Measurements from ENCODE around the gene TM6SF1. TPM values are rescaled to one million over a fixed set of nuclear protein-coding genes. Genes with fewer than 3 reads are reported as not detected.
"Not testable (repeated sequence)": the region's sequence is repeated elsewhere in the genome, so short reads cannot be mapped to it uniquely, and the experiment has no call there.

The TM6SF1 gene
- total RNA-seq, 1 donor from 2014 or later = not detected

DNA sequence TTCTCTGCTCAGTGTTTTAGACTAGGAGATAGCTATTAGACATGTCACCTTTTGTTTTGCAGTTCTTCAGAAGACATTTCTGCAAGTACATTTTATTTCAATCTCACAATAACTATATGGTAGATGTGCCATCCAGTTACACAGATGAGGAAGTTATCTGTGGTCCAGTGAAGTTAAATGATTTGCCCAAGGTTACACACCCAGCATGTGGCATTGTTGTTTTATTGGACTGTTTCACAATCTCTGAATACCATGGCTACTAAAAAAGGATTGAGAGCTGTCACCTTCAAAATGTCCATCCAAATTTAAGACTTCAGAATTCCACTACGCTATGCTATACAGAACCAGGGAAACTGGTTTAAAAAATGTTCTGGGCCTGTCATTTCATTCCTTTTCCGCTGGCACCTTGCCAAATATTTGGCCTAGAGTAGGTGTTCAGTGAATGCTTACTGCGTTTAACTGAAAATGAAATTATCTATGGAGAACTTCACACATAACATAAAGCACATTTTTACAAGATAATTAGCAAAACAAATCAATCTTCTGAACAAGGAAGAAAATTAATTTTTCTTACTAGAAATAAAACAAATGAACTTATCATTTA lies 20.2 kb downstream of the TM6SF1 start:
- Mint-ChIP-seq H3K4me3 (no peak overlapping the region), H3K36me3 (peaks cover 5% of the 10 kb centered on the region), H3K4me1 (no peaks in the 10 kb centered on the region), H3K27me3 (ENCODE audit: insufficient read depth, low read depth) (no peaks in the 10 kb centered on the region), H3K27ac (no peak overlapping the region), H3K9me3 (no peaks in the 10 kb centered on the region)
- no peaks in the 10 kb centered on the region for H4K20me1 ChIP-seq (ENCODE audit: low read depth)
- H3K27ac ChIP-seq = no peak overlapping the region
- no peak overlapping the region for H2AFZ ChIP-seq (replicated peaks)
- no peaks in the 10 kb centered on the region for H3K4me1 ChIP-seq
- H3K4me3 ChIP-seq = no peak overlapping the region
- H3K9me3 ChIP-seq (ENCODE audit: low read depth) = no peaks in the 10 kb centered on the region
- no peak for TF ChIP-seq EZH2 (IDR thresholded peaks at IDR 0.05)
- DNase-seq (ENCODE audit: low spot score) = no peak
- no peaks in the 10 kb centered on the region for H3F3A ChIP-seq (ENCODE audit: low read depth)
- H3K4me2 ChIP-seq = no peak overlapping the region
- no peaks in the 10 kb centered on the region for H3K36me3 ChIP-seq
- H3K27me3 ChIP-seq = no peaks in the 10 kb centered on the region
- no peaks in the 10 kb centered on the region for H3K79me2 ChIP-seq (ENCODE audit: low read depth)
- no peak overlapping the region for H3K9ac ChIP-seq

DNA sequence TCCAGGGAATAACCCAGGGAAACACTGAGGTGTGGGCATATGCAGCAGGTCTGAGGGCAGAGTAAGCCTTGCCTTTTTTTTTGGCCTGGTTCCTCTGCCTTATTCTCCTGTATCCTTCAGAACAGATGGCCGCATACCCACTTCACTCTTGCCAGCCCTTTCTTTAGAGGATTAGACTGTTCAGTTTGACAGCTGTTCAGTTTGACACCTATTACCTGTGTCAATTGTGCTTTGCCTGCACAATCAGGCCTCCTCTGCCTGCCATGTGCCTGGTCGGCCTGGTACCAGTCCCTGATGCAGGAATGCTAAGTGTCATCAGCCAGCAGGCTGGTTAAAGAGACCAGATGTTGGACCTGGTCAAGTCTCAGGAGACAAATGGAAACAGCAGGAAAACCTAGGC lies 22.3 kb downstream of the TM6SF1 start:
- H3K36me3 ChIP-seq = no peaks in the 10 kb centered on the region
- no peak overlapping the region for H3K4me3 Mint-ChIP-seq
- H3K27me3 ChIP-seq = no peaks in the 10 kb centered on the region
- H3K27ac Mint-ChIP-seq = no peak overlapping the region
- H3F3A ChIP-seq (ENCODE audit: low read depth) = no peaks in the 10 kb centered on the region
- DNase-seq (ENCODE audit: low spot score) = no peak
- H3K9ac ChIP-seq = no peak overlapping the region
- no peaks in the 10 kb centered on the region for H3K27me3 Mint-ChIP-seq (ENCODE audit: insufficient read depth, low read depth)
- no peaks in the 10 kb centered on the region for H3K4me1 Mint-ChIP-seq
- no peak overlapping the region for H2AFZ ChIP-seq (replicated peaks)
- H3K4me2 ChIP-seq = no peak overlapping the region
- TF ChIP-seq EZH2 (IDR thresholded peaks at IDR 0.05) = no peak
- TF ChIP-seq, protein P1, sequence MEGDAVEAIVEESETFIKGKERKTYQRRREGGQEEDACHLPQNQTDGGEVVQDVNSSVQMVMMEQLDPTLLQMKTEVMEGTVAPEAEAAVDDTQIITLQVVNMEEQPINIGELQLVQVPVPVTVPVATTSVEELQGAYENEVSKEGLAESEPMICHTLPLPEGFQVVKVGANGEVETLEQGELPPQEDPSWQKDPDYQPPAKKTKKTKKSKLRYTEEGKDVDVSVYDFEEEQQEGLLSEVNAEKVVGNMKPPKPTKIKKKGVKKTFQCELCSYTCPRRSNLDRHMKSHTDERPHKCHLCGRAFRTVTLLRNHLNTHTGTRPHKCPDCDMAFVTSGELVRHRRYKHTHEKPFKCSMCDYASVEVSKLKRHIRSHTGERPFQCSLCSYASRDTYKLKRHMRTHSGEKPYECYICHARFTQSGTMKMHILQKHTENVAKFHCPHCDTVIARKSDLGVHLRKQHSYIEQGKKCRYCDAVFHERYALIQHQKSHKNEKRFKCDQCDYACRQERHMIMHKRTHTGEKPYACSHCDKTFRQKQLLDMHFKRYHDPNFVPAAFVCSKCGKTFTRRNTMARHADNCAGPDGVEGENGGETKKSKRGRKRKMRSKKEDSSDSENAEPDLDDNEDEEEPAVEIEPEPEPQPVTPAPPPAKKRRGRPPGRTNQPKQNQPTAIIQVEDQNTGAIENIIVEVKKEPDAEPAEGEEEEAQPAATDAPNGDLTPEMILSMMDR (IDR thresholded peaks at IDR 0.05) = no peak
- no peak for TF ChIP-seq EZH2phosphoT487 (IDR thresholded peaks at IDR 0.05)
- H3K9me3 Mint-ChIP-seq = no peaks in the 10 kb centered on the region
- no peaks in the 10 kb centered on the region for H3K9me3 ChIP-seq (ENCODE audit: low read depth)
- H3K36me3 Mint-ChIP-seq = peaks cover 5% of the 10 kb centered on the region
- H3K4me1 ChIP-seq = no peaks in the 10 kb centered on the region
- H3K27ac ChIP-seq = no peak overlapping the region
- H3K4me3 ChIP-seq = no peak overlapping the region
- no peaks in the 10 kb centered on the region for H4K20me1 ChIP-seq (ENCODE audit: low read depth)
- H3K79me2 ChIP-seq (ENCODE audit: low read depth) = no peaks in the 10 kb centered on the region

DNA sequence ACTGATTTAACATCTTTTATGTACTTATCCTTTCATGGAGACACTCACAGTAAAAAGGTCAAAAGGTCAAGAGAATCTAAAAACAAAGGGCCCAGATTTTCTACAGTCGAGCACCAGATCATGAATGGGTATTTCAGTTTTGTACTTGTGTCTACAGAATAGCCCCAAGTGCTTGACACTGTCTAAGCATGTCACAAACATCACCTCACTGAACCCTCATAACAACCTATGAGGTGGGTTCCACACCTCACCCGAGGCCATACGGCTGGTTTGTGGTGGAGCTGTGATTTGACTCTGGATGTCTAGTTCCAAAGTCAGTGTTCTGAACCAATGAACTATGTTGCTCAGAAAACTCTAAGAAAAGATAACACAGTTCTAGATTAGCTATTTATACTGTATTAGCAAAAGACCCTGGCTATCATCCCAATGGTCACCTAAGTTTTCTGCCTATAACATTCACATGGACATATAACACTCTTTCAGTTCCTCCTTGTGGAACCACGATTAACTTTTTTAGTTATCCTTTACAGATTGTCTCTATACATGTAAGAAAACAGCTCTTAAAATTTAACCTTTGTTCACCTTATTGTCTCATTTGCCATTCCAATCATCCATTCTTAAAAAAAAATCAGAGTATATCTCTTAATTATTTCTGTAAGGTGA lies 25.5 kb downstream of the TM6SF1 start:
- Mint-ChIP-seq H3K4me1 (no peaks in the 10 kb centered on the region), H3K27ac (no peak overlapping the region), H3K27me3 (ENCODE audit: insufficient read depth, low read depth) (no peaks in the 10 kb centered on the region), H3K36me3 (peaks cover 9% of the 10 kb centered on the region), H3K9me3 (no peaks in the 10 kb centered on the region), H3K4me3 (no peak overlapping the region)
- H3K4me1 ChIP-seq = no peaks in the 10 kb centered on the region
- no peak overlapping the region for H3K4me3 ChIP-seq
- H3K27ac ChIP-seq = no peak overlapping the region
- no peaks in the 10 kb centered on the region for H3K9me3 ChIP-seq (ENCODE audit: low read depth)
- H3K9ac ChIP-seq = no peak overlapping the region
- H3K27me3 ChIP-seq = no peaks in the 10 kb centered on the region
- no peaks in the 10 kb centered on the region for H4K20me1 ChIP-seq (ENCODE audit: low read depth)
- no peaks in the 10 kb centered on the region for H3K79me2 ChIP-seq (ENCODE audit: low read depth)
- no peaks in the 10 kb centered on the region for H3F3A ChIP-seq (ENCODE audit: low read depth)
- TF ChIP-seq EZH2phosphoT487 (IDR thresholded peaks at IDR 0.05) (no peak), EZH2 (IDR thresholded peaks at IDR 0.05) (no peak)
- TF ChIP-seq, protein P1 (IDR thresholded peaks at IDR 0.05) = no peak
- H2AFZ ChIP-seq (replicated peaks) = no peak overlapping the region
- H3K36me3 ChIP-seq = peaks cover 7% of the 10 kb centered on the region
- DNase-seq (ENCODE audit: low spot score) = no peak
- no peak overlapping the region for H3K4me2 ChIP-seq

DNA sequence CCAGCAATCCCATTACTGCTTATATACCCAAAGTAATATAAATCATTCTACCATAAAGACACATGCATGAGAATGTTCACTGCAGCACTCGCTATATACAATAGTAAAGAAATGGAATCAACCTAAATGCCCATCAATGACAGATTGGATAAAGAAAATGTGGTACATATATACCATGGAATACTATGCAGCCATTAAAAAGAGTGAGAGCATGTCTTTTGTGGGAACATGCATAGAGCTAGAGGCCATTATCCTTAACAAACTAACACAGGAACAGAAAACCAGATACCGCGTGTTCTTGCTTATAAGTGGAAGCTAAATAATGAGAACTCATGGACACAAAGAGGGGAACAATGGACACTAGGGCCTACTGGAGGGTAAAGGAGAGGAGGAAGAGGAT lies 34.7 kb downstream of the TM6SF1 start:
- H3K36me3 Mint-ChIP-seq = peaks cover 44% of the 10 kb centered on the region

More for the DNA sequence above, 34.7 kb downstream of the TM6SF1 start:
- DNase-seq (ENCODE audit: low spot score); H3F3A ChIP-seq (ENCODE audit: low read depth); H3K4me3 ChIP-seq; H3K27me3 ChIP-seq; H4K20me1 ChIP-seq (ENCODE audit: low read depth); H3K27me3 Mint-ChIP-seq (ENCODE audit: insufficient read depth, low read depth); H3K27ac Mint-ChIP-seq; H3K27ac ChIP-seq; H3K9ac ChIP-seq; H3K4me1 Mint-ChIP-seq; H3K9me3 ChIP-seq (ENCODE audit: low read depth); H3K9me3 Mint-ChIP-seq; H3K4me2 ChIP-seq; H3K4me1 ChIP-seq; H3K4me3 Mint-ChIP-seq; H3K79me2 ChIP-seq (ENCODE audit: low read depth); H2AFZ ChIP-seq (replicated peaks): not testable (repeated sequence)
- H3K36me3 ChIP-seq = peaks cover 19% of the 10 kb centered on the region
